GM13977 (cell line): ENCODE results near the gene KRT3.

ENCODE experiments used
- DNase-seq: peaks from one replicate; pipeline ENCODE4 v3.0.0; 2012; ENCODE audit warnings: low spot score
- CTCF ChIP-seq: IDR thresholded peaks from 2 replicates; pipeline ENCODE4 v1.5.1; 2012; ENCODE audit warnings: mild to moderate bottlenecking, control low read depth; ENCODE audit not compliant: insufficient read depth; ENCODE audit errors: extremely low read depth, missing control alignments
- in situ Hi-C: fragments of 300-500 bp; cut with MboI; formaldehyde crosslinking; loops from one replicate; pipeline ENCODE4 v1.12.0; 2022; ENCODE audit warnings: low sequenced_read_pairs, low pct_unique_long_range_greater_than_20kb, mixed read lengths, inconsistent platforms; ENCODE audit not compliant: unreplicated experiment

KRT3 gene

GRCh38 chr12:52792185-52793029, 3.5 kb downstream of the KRT3 start:
- no peak for TF ChIP-seq CTCF
- in situ Hi-C loops: no loop called here
- no peak for DNase-seq

GRCh38 chr12:52791271-52792184, 4.4 kb downstream of the KRT3 start:
- DNase-seq: no peak
- TF ChIP-seq CTCF: no peak
- in situ Hi-C loops: no loop called here

DNA sequence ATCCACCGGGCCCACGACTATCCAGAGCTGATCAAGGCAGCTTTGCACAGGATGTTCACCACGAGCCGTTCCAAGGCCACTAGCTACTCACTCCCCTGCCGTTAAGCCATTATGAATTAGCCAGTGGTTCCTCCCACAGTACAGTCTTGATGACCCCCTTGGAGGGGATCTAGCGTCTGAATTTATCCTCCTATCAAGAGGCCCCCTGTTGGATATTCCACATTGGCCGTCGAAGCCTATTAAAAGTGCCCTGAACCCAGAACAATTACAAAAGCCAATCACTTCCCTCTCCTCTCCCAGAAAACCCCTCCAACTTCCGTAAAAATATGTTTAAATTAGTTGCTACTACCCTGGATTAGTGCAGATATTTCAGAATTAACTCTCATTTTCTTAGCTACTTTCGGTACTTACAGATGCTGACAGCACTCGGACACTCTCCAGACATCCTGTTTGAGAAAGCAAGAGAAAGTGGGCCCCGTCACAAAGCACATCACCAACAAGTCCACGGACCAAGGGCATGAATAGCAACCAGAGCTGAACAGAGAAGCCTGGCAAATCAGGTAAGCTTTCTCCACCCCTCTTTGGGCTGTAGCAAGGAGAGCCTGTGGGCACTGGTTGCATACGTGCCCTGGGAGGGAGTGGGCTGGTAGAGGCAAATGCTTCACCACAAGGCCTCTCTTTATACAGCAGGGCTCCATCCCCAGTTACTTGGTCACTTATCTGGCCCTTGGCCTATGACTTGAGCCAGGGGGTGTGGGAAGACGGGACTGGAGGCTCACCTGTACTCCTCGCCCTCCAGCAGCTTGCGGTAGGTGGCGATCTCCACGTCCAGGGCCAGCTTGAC, 5.3 kb downstream of the KRT3 start:
- DNase-seq: no peak
- in situ Hi-C loops: no loop called here
- no peak for TF ChIP-seq CTCF

DNA sequence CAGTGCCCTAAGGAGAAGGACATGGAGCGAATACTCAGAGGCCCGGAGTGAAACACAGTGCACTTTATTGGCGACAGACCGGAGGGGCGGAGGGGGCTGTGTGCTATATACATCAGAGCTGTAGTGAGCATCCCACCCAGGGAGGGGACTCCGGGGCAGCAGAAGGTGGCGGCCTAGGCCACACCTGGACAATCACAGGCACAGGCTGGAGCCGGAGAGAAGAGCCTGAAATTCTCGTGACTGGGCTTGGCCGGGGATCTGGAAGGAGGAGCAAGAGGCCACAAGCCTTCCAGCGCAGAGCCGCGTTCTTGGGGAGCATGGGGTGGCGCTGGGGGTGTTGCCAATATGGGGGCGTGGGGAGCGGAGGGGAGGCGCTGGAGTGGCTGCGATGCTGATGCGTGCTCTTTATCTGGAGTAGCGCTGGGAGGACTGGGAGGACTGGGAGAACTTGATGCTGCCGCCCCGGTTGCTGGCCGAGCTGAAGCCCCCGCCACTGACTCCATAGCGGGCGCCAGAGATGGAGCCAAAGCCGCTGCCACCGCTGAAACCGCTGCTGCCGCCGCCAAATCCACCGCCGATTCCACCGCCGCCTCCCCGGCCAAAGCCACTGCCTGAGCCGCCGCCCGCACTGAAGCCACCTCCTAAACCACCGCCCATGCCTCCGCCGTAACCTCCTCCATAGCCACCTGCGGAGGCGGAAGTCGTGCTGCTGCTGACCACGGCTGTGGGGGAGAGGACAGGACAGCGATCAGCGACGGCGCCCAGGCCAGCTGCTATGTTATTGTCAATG, 6.1 kb downstream of the KRT3 start:
- DNase-seq: no peak
- in situ Hi-C loops: no loop called here
- TF ChIP-seq CTCF: no peak

GRCh38 chr12:52788876-52789636, 6.9 kb downstream of the KRT3 start:
- in situ Hi-C loops: no loop called here

More at GRCh38 chr12:52788876-52789636, 6.9 kb downstream of the KRT3 start:
- no peak for TF ChIP-seq CTCF
- no peak for DNase-seq
